HG03280 (cell line): ENCODE results near the gene TFB1M.
"Not testable (repeated sequence)": the region's sequence is repeated elsewhere in the genome, so short reads cannot be mapped to it uniquely, and the experiment has no call there.

Experiments used
- ATAC-seq: cut with Tn5 transposase; IDR thresholded peaks from one replicate; pipeline ENCODE4 v1.9.1; 2021; ENCODE audit warnings: mild to moderate bottlenecking, moderate library complexity; ENCODE audit not compliant: unreplicated experiment

The TFB1M gene

GRCh38 chr6:155314092-155314772, at the start of gene TFB1M:
Gene TFB1M (minus strand): TSS chr6:155314484. CDS start chr6:155314428, 56 bp downstream.
- peak; percentile 95 for ATAC-seq

GRCh38 chr6:155364021-155364420, 49.7 kb upstream of the TFB1M start:
- ATAC-seq = not testable (repeated sequence)

- ATAC-seq = not testable (repeated sequence)
Observed at GRCh38 chr6:155362968-155363632, 48.8 kb upstream of the TFB1M start.

- no peak for ATAC-seq
Observed at GRCh38 chr6:155354167-155354566, 39.9 kb upstream of the TFB1M start.

- ATAC-seq = no peak
Observed at GRCh38 chr6:155352811-155353210, 38.5 kb upstream of the TFB1M start.

- no peak for ATAC-seq
Observed at GRCh38 chr6:155352130-155352420, 37.8 kb upstream of the TFB1M start.

GRCh38 chr6:155351273-155352129, 37.2 kb upstream of the TFB1M start:
- peak; percentile 94 for ATAC-seq

GRCh38 chr6:155349956-155350355, 35.7 kb upstream of the TFB1M start:
- ATAC-seq = no peak

- no peak for ATAC-seq
Observed at GRCh38 chr6:155349129-155349528, 34.8 kb upstream of the TFB1M start.

- no peak for ATAC-seq
Observed at GRCh38 chr6:155347800-155348199, 33.5 kb upstream of the TFB1M start.

- ATAC-seq = no peak
Observed at GRCh38 chr6:155346957-155347356, 32.7 kb upstream of the TFB1M start.

- ATAC-seq = no peak
Observed at GRCh38 chr6:155344341-155345006, 30.2 kb upstream of the TFB1M start.

- ATAC-seq = peak; percentile 58
Observed at GRCh38 chr6:155341130-155341828, 27.0 kb upstream of the TFB1M start.

- ATAC-seq = peak; percentile 29
Observed at GRCh38 chr6:155340464-155341129, 26.3 kb upstream of the TFB1M start.

GRCh38 chr6:155339929-155340328, 25.6 kb upstream of the TFB1M start:
- not testable (repeated sequence) for ATAC-seq

- ATAC-seq = not testable (repeated sequence)
Observed at GRCh38 chr6:155338237-155338636, 24.0 kb upstream of the TFB1M start.

- ATAC-seq = no peak
Observed at GRCh38 chr6:155335265-155335664, 21.0 kb upstream of the TFB1M start.

GRCh38 chr6:155334073-155334472, 19.8 kb upstream of the TFB1M start:
- not testable (repeated sequence) for ATAC-seq

GRCh38 chr6:155333414-155333813, 19.1 kb upstream of the TFB1M start:
- ATAC-seq = no peak

GRCh38 chr6:155330922-155331321, 16.6 kb upstream of the TFB1M start:
- no peak for ATAC-seq
